Measurements from ENCODE around the gene NCKAP5. TPM values are rescaled to one million over a fixed set of nuclear protein-coding genes. Genes with fewer than 3 reads are reported as not detected.

The NCKAP5 gene
- total and polyA plus RNA-seq, 4 donors = 0.57 to 2.8 (median 2.4) TPM

DNA sequence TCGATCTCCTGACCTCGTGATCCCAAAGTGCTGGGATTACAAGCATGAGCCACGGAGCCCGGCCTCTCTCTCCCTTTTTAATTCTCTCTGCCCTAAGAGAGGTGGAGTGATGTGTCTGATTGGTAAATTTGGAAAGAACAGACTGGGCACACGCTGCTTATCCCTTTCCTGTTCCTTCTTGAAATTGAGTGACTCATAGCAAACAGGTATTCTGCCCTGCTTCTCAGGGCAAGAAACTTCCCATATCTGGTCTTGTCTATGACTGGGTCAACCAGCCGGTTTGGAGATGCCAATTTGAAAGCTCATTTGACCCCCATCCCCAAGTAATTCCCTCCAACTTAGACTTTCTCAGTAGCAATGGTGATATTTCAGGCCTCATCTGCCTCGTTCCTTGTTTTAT lies 913.3 kb downstream of the NCKAP5 start:
- Histone ChIP-seq H3K27ac (ENCODE audit: low read depth in 1 of 2, low read length in 2 of 2) (no peak overlapping the region), H3K4me1 (ENCODE audit: control insufficient read depth in 4 of 4, insufficient read depth in 4 of 4, low read length in 3 of 4) (peaks cover 0 to 6% (median 3%) of the 10 kb centered on the region in 4 donors), H3K36me3 (ENCODE audit: control insufficient read depth in 4 of 4, insufficient read depth in 3 of 4, low read depth in 1 of 4, low read length in 3 of 4) (no peaks in the 10 kb centered on the region), H3K9ac (ENCODE audit: low read depth in 1 of 2, low read length in 2 of 2) (no peak overlapping the region), H3K9me3 (ENCODE audit: control insufficient read depth in 4 of 4, low read length in 3 of 4) (no peaks in the 10 kb centered on the region), H3K4me3 (ENCODE audit: low read depth in 1 of 3, low read length in 3 of 3) (no peak overlapping the region), H3K27me3 (ENCODE audit: control insufficient read depth in 4 of 4, insufficient read depth in 4 of 4, low read length in 3 of 4) (no peaks in the 10 kb centered on the region)
- WGBS = 93% methylated on average over 7 of the region's 7 CpGs
- DNase-seq (ENCODE audit: low spot score) = no peak
- no peak for TF ChIP-seq FOXA1 (IDR thresholded peaks at IDR 0.05)
- TF ChIP-seq HNF4G (IDR thresholded peaks at IDR 0.05) = no peak
- TF ChIP-seq, protein P1, sequence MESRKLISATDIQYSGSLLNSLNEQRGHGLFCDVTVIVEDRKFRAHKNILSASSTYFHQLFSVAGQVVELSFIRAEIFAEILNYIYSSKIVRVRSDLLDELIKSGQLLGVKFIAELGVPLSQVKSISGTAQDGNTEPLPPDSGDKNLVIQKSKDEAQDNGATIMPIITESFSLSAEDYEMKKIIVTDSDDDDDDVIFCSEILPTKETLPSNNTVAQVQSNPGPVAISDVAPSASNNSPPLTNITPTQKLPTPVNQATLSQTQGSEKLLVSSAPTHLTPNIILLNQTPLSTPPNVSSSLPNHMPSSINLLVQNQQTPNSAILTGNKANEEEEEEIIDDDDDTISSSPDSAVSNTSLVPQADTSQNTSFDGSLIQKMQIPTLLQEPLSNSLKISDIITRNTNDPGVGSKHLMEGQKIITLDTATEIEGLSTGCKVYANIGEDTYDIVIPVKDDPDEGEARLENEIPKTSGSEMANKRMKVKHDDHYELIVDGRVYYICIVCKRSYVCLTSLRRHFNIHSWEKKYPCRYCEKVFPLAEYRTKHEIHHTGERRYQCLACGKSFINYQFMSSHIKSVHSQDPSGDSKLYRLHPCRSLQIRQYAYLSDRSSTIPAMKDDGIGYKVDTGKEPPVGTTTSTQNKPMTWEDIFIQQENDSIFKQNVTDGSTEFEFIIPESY (IDR thresholded peaks at IDR 0.05) = no peak
- TF ChIP-seq, protein P2, sequence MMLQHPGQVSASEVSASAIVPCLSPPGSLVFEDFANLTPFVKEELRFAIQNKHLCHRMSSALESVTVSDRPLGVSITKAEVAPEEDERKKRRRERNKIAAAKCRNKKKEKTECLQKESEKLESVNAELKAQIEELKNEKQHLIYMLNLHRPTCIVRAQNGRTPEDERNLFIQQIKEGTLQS (IDR thresholded peaks at IDR 0.05) = no peak
- TF ChIP-seq, protein P3, sequence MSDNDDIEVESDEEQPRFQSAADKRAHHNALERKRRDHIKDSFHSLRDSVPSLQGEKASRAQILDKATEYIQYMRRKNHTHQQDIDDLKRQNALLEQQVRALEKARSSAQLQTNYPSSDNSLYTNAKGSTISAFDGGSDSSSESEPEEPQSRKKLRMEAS (IDR thresholded peaks at IDR 0.05) = no peak
- no peak for TF ChIP-seq SP1 (IDR thresholded peaks at IDR 0.05)
- TF ChIP-seq FOXA2 (IDR thresholded peaks at IDR 0.05) = no peak
- TF ChIP-seq, protein P4, sequence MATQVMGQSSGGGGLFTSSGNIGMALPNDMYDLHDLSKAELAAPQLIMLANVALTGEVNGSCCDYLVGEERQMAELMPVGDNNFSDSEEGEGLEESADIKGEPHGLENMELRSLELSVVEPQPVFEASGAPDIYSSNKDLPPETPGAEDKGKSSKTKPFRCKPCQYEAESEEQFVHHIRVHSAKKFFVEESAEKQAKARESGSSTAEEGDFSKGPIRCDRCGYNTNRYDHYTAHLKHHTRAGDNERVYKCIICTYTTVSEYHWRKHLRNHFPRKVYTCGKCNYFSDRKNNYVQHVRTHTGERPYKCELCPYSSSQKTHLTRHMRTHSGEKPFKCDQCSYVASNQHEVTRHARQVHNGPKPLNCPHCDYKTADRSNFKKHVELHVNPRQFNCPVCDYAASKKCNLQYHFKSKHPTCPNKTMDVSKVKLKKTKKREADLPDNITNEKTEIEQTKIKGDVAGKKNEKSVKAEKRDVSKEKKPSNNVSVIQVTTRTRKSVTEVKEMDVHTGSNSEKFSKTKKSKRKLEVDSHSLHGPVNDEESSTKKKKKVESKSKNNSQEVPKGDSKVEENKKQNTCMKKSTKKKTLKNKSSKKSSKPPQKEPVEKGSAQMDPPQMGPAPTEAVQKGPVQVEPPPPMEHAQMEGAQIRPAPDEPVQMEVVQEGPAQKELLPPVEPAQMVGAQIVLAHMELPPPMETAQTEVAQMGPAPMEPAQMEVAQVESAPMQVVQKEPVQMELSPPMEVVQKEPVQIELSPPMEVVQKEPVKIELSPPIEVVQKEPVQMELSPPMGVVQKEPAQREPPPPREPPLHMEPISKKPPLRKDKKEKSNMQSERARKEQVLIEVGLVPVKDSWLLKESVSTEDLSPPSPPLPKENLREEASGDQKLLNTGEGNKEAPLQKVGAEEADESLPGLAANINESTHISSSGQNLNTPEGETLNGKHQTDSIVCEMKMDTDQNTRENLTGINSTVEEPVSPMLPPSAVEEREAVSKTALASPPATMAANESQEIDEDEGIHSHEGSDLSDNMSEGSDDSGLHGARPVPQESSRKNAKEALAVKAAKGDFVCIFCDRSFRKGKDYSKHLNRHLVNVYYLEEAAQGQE (IDR thresholded peaks at IDR 0.05) = no peak

DNA sequence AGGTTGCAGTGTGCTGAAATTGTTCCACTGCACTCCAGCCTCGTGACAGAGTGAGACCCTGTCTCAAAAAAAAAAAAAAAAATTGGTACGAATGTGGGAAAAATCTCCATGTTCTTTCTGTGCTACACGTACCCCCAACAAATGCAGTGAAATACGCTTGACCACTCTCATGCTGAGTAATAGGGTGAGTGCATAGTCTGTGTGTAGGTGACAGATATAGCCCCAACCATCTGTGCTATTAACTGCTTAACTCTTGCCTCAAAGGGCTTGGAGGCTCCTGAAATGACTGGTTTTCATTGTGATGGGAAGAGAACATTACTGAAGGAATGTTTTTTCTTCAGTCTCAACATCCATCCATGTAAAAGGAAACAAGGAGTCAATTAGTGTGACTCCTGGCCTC lies 913.9 kb downstream of the NCKAP5 start:
- no peaks in the 10 kb centered on the region for H3K27me3 ChIP-seq (ENCODE audit: control insufficient read depth in 4 of 4, insufficient read depth in 4 of 4, low read length in 3 of 4)
- no peak for TF ChIP-seq FOXA2 (IDR thresholded peaks at IDR 0.05)
- no peak for TF ChIP-seq SP1 (IDR thresholded peaks at IDR 0.05)
- TF ChIP-seq, protein P3 (IDR thresholded peaks at IDR 0.05) = no peak
- TF ChIP-seq, protein P5, sequence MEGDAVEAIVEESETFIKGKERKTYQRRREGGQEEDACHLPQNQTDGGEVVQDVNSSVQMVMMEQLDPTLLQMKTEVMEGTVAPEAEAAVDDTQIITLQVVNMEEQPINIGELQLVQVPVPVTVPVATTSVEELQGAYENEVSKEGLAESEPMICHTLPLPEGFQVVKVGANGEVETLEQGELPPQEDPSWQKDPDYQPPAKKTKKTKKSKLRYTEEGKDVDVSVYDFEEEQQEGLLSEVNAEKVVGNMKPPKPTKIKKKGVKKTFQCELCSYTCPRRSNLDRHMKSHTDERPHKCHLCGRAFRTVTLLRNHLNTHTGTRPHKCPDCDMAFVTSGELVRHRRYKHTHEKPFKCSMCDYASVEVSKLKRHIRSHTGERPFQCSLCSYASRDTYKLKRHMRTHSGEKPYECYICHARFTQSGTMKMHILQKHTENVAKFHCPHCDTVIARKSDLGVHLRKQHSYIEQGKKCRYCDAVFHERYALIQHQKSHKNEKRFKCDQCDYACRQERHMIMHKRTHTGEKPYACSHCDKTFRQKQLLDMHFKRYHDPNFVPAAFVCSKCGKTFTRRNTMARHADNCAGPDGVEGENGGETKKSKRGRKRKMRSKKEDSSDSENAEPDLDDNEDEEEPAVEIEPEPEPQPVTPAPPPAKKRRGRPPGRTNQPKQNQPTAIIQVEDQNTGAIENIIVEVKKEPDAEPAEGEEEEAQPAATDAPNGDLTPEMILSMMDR (IDR thresholded peaks at IDR 0.05; ENCODE audit: low read depth, low read length, missing input control) = no peak
- TF ChIP-seq HNF4G (IDR thresholded peaks at IDR 0.05) = no peak
- TF ChIP-seq, protein P1 (IDR thresholded peaks at IDR 0.05) = no peak
- no peak for TF ChIP-seq EGR1 (IDR thresholded peaks at IDR 0.05; ENCODE audit: low read depth in 2 of 2)
- no peak for TF ChIP-seq RXRA (IDR thresholded peaks at IDR 0.05)
- no peak for TF ChIP-seq FOXA1 (IDR thresholded peaks at IDR 0.05)
- TF ChIP-seq YY1 (IDR thresholded peaks at IDR 0.05) = no peak
- TF ChIP-seq, protein P4 (IDR thresholded peaks at IDR 0.05) = no peak
- TF ChIP-seq RAD21 (IDR thresholded peaks at IDR 0.05) = no peak
- no peak for TF ChIP-seq HNF4A (conservative IDR thresholded peaks at IDR 0.05)
- TF ChIP-seq TAF1 (conservative IDR thresholded peaks at IDR 0.05) = no peak
- TF ChIP-seq GABPA (IDR thresholded peaks at IDR 0.05 in 1 of 2, conservative IDR thresholded peaks at IDR 0.05 in 1 of 2) = no peak
- TF ChIP-seq, protein P2 (IDR thresholded peaks at IDR 0.05) = no peak
- TF ChIP-seq JUND (IDR thresholded peaks at IDR 0.05) = no peak

More for the DNA sequence above, 913.9 kb downstream of the NCKAP5 start:
- H3K27ac ChIP-seq (ENCODE audit: low read depth in 1 of 2, low read length in 2 of 2) = no peak overlapping the region
- H3K36me3 ChIP-seq (ENCODE audit: control insufficient read depth in 4 of 4, insufficient read depth in 3 of 4, low read depth in 1 of 4, low read length in 3 of 4) = no peaks in the 10 kb centered on the region
- peaks cover 0 to 6% (median 3%) of the 10 kb centered on the region in 4 donors for H3K4me1 ChIP-seq (ENCODE audit: control insufficient read depth in 4 of 4, insufficient read depth in 4 of 4, low read length in 3 of 4)
- no peak overlapping the region for H3K9ac ChIP-seq (ENCODE audit: low read depth in 1 of 2, low read length in 2 of 2)
- no peak overlapping the region for H3K4me3 ChIP-seq (ENCODE audit: low read depth in 1 of 3, low read length in 3 of 3)
- WGBS = 92% methylated on average over 4 of the region's 4 CpGs
- no peak for DNase-seq (ENCODE audit: low spot score)
- no peaks in the 10 kb centered on the region for H3K9me3 ChIP-seq (ENCODE audit: control insufficient read depth in 4 of 4, low read length in 3 of 4)
